Measurements from ENCODE around the gene IL10RA. TPM values are rescaled to one million over a fixed set of nuclear protein-coding genes. Genes with fewer than 3 reads are reported as not detected.

IL10RA gene
- total and polyA plus RNA-seq, 12 donors, result 2.7 to 50.5 (median 25.5) TPM

GRCh38 chr11:118017111-118017510 lies 30.9 kb downstream of the IL10RA start:
- H3K4me1 ChIP-seq (replicated peaks in 1 of 2), result no peaks in the 10 kb centered on the region
- no peaks in the 10 kb centered on the region for H3K27me3 ChIP-seq
- no peaks in the 10 kb centered on the region for H3K36me3 ChIP-seq (replicated peaks in 1 of 2)
- H3K9me3 ChIP-seq (replicated peaks in 1 of 3), result no peaks in the 10 kb centered on the region
- no peak overlapping the region for H3K4me3 ChIP-seq
- no peak for TF ChIP-seq POLR2A (IDR thresholded peaks at IDR 0.05)
- no peak for TF ChIP-seq CTCF (IDR thresholded peaks at IDR 0.05)
- DNase-seq, result no peak
- WGBS, 4 donors, result 61 to 75% (median 69%) methylated on average over 3 of the region's 3 CpGs
- H3K27ac ChIP-seq, result no peak overlapping the region
- intact Hi-C loops (cut with DNase I), result no loop called here

GRCh38 chr11:118017631-118018315 lies 31.6 kb downstream of the IL10RA start:
- no peak for DNase-seq
- no peaks in the 10 kb centered on the region for H3K27me3 ChIP-seq
- no peaks in the 10 kb centered on the region for H3K36me3 ChIP-seq (replicated peaks in 1 of 2)
- H3K4me1 ChIP-seq (replicated peaks in 1 of 2), result no peaks in the 10 kb centered on the region
- H3K4me3 ChIP-seq, result no peak overlapping the region
- intact Hi-C loops (cut with DNase I), result no loop called here
- no peak overlapping the region for H3K27ac ChIP-seq
- WGBS, 4 donors, result 57 to 74% (median 64%) methylated on average over 4 of the region's 4 CpGs
- no peak for TF ChIP-seq CTCF (IDR thresholded peaks at IDR 0.05)
- TF ChIP-seq POLR2A (IDR thresholded peaks at IDR 0.05), result no peak
- no peaks in the 10 kb centered on the region for H3K9me3 ChIP-seq (replicated peaks in 1 of 3)

- no peaks in the 10 kb centered on the region for H3K36me3 ChIP-seq (replicated peaks in 1 of 2)
- WGBS, 4 donors, result 72 to 91% (median 82%) methylated on average over 2 of the region's 2 CpGs
- H3K4me3 ChIP-seq, result no peak overlapping the region
- no peaks in the 10 kb centered on the region for H3K27me3 ChIP-seq
- no peaks in the 10 kb centered on the region for H3K4me1 ChIP-seq (replicated peaks in 1 of 2)
- TF ChIP-seq CTCF (IDR thresholded peaks at IDR 0.05) (no peak), POLR2A (IDR thresholded peaks at IDR 0.05) (no peak)
- intact Hi-C loops (cut with DNase I), result no loop called here
- DNase-seq, result no peak
- no peaks in the 10 kb centered on the region for H3K9me3 ChIP-seq (replicated peaks in 1 of 3)
- no peak overlapping the region for H3K27ac ChIP-seq
Measured at GRCh38 chr11:118018401-118018800, 32.2 kb downstream of the IL10RA start.

- intact Hi-C loops (cut with DNase I), result no loop called here
- WGBS, 4 donors, result 86 to 96% (median 91%) methylated on average over 1 of the region's 1 CpG
- no peak overlapping the region for H3K27ac ChIP-seq
- H3K4me3 ChIP-seq, result no peak overlapping the region
- H3K4me1 ChIP-seq (replicated peaks in 1 of 2), result no peaks in the 10 kb centered on the region
- TF ChIP-seq CTCF (IDR thresholded peaks at IDR 0.05), result no peak
- TF ChIP-seq POLR2A (IDR thresholded peaks at IDR 0.05), result no peak
- no peaks in the 10 kb centered on the region for H3K36me3 ChIP-seq (replicated peaks in 1 of 2)
- no peak for DNase-seq
- no peaks in the 10 kb centered on the region for H3K27me3 ChIP-seq
- no peaks in the 10 kb centered on the region for H3K9me3 ChIP-seq (replicated peaks in 1 of 3)
Measured at GRCh38 chr11:118021146-118021545, 35.0 kb downstream of the IL10RA start.

Data from adrenal gland (tissue), 12 donors.